ENCODE results near the gene SLC23A2. TPM values are rescaled to one million over a fixed set of nuclear protein-coding genes. Genes with fewer than 3 reads are reported as not detected.

SLC23A2 gene
- total RNA-seq, 4 donors from 2014 or later, result 3.6 to 15.1 (median 11.1) TPM

DNA sequence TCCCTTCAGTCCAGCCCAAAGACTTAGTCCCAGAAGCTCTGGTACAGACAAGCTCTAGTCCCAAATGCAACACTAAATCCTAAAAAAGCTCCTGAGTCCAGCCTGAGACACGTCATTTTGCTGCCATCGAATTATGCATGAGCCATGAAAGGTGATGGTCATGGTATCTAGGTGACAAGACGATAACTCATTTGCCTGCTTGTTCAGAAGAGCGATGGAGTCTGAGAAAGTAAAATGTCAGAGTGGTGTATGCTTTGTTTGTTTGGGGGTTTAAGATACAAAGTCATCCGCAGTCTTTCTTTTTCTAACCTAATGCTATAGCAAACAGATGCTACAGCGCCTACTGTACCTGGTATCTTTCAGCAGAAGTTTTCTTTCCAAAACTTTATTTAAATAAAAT, 54.7 kb downstream of the SLC23A2 start:
- no peaks in the 10 kb centered on the region for H3K27me3 ChIP-seq
- 95 to 97% methylated on average over 6 of the region's 6 CpGs for WGBS, 2 donors
- intact Hi-C loops (cut with DNase I), result no loop called here

DNA sequence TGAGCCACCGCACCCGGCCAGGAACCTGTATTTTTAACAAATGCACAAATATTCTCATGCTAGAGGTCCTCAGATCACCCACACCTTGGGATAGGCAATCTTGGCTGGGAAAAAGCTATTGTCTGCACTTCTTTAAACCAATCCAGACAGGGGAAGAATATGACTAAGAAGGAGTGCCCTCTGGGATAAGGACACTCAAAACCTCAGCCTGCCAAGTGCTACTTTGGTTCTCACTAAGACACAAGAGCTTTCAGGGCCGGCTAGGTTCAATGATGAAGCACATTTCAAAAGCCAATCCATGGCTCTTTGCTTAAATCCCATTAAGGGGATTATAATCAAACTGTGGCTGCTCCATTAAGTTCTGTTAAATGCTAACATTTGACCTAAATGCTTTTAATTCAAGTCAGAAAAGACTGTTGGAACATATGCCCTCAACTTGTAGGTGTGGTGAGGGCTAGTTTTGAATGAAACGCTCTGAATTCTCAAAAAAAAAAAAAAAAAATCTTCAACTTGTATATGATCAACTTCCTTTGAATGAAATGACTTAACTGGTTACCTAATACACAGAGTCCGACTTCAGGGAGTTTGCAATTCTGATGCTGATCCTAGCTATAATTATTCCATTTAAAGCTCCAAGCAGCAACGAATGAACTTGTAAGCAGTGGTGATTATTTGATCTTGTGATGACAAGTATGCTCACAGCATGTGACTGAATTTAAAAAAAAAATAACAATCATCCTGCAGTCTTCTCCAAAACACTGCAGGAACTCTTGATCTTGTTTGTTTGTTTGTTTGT, 56.6 kb downstream of the SLC23A2 start:
- peak overlapping the region in 2 of 4 donors; percentile 19 to 42 for H3K27ac ChIP-seq
- 46 to 52% methylated on average over 5 to 6 of the region's 6 CpGs for WGBS, 2 donors
- TF ChIP-seq POLR2A (IDR thresholded peaks at IDR 0.05), result no peak
- TF ChIP-seq, protein P1, sequence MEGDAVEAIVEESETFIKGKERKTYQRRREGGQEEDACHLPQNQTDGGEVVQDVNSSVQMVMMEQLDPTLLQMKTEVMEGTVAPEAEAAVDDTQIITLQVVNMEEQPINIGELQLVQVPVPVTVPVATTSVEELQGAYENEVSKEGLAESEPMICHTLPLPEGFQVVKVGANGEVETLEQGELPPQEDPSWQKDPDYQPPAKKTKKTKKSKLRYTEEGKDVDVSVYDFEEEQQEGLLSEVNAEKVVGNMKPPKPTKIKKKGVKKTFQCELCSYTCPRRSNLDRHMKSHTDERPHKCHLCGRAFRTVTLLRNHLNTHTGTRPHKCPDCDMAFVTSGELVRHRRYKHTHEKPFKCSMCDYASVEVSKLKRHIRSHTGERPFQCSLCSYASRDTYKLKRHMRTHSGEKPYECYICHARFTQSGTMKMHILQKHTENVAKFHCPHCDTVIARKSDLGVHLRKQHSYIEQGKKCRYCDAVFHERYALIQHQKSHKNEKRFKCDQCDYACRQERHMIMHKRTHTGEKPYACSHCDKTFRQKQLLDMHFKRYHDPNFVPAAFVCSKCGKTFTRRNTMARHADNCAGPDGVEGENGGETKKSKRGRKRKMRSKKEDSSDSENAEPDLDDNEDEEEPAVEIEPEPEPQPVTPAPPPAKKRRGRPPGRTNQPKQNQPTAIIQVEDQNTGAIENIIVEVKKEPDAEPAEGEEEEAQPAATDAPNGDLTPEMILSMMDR (IDR thresholded peaks at IDR 0.05), result no peak
- intact Hi-C loops (cut with DNase I), result no loop called here
- DNase-seq, result no peak
- no peaks in the 10 kb centered on the region for H3K9me3 ChIP-seq
- H3K4me3 ChIP-seq, result no peak overlapping the region
- peaks cover 0 to 50% (median 19%) of the 10 kb centered on the region in 3 donors for H3K4me1 ChIP-seq
- H3K27me3 ChIP-seq, result no peaks in the 10 kb centered on the region
- no peaks in the 10 kb centered on the region for H3K36me3 ChIP-seq

More for the DNA sequence above, 54.7 kb downstream of the SLC23A2 start:
- Histone ChIP-seq H3K9me3 (no peaks in the 10 kb centered on the region), H3K4me3 (no peak overlapping the region), H3K36me3 (no peaks in the 10 kb centered on the region), H3K27ac (no peak overlapping the region), H3K4me1 (peaks cover 0 to 68% (median 33%) of the 10 kb centered on the region in 3 donors)
- TF ChIP-seq POLR2A (IDR thresholded peaks at IDR 0.05), result no peak
- TF ChIP-seq, protein P1 (IDR thresholded peaks at IDR 0.05), result no peak
- DNase-seq, result no peak

DNA sequence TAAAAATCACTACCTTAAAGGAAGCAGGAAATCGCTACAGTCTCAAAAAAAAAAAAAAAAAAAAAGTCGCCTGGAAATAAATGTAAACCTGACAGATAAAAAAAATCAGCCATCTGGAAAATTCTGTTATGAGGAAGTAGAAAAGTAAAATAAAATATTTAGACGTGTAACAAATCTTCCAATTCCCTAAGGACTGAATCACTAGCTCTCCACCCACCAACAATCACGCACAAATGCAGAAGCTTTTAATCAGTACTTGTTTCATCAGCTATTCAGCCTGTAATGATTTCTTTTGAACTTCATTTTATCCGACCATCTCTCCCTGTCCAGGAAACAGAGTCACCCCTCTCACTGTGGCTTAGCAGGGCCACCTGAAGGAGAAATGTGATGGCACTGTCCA, 59.0 kb downstream of the SLC23A2 start:
- H3K27me3 ChIP-seq, result no peaks in the 10 kb centered on the region
- no peaks in the 10 kb centered on the region for H3K9me3 ChIP-seq
- no peak for TF ChIP-seq POLR2A (IDR thresholded peaks at IDR 0.05)
- TF ChIP-seq, protein P1 (IDR thresholded peaks at IDR 0.05), result no peak
- intact Hi-C loops (cut with DNase I), result no loop called here
- 34 to 39% methylated on average over 5 of the region's 5 CpGs for WGBS, 2 donors
- H3K36me3 ChIP-seq, result no peaks in the 10 kb centered on the region
- H3K27ac ChIP-seq, result peak overlapping the region in 2 of 4 donors; percentile 13 to 23
- H3K4me3 ChIP-seq, result no peak overlapping the region
- DNase-seq, result no peak
- H3K4me1 ChIP-seq, result peaks cover 0 to 37% (median 17%) of the 10 kb centered on the region in 3 donors

DNA sequence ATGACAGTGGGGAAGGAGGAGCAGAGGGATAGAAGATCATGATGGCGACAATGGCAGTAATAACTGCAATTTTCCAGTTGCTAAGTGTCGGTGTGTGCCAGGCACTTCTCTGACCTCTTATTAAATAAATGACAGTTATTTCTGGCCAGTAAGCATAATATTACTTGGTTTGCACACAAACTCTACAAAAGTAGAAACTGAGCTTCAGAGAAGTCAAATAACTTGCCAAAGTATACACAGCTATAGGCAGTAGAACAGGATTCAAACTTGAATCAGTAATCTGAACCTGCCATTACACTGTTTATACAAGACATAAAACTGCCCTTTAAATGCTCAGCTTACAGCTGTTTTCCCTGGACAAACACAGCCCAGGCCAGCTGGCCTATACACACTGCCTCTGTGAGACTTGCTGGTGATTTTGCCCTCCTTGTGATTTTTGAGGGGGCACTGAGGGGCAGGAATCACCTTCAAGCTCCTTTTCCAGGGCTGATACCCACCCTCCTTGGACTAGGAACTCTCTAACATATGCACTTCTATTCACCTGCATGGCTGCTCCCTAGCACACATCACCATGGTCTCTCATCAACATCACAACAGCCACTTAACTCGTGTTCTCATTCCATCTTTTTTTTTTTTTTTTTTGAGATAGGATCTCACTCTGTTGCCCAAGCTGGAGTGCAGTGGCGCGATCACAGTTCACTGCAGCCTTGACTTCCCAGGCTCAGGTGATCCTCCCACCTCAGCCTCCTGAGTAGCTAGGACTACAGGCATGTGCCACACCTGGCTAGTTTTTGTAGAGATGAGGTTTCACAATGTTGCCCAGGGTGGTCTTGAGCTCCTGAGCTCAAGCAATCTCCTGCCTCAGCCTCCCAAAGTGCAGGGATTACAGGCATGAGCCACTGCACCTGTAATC, 63.6 kb downstream of the SLC23A2 start:
- WGBS, 2 donors, result 70 to 76% methylated on average over 5 of the region's 5 CpGs
- Histone ChIP-seq H3K4me1 (peaks cover 0 to 15% (median 6%) of the 10 kb centered on the region in 3 donors), H3K27me3 (no peaks in the 10 kb centered on the region), H3K9me3 (no peaks in the 10 kb centered on the region), H3K36me3 (no peaks in the 10 kb centered on the region), H3K27ac (no peak overlapping the region), H3K4me3 (no peak overlapping the region)
- no peak for TF ChIP-seq POLR2A (IDR thresholded peaks at IDR 0.05)
- TF ChIP-seq, protein P1 (IDR thresholded peaks at IDR 0.05), result no peak
- no peak for DNase-seq
- intact Hi-C loops (cut with DNase I), result no loop called here
